NCI-H2107 (cell line): Measurements from ENCODE around the gene DNAH10.
A peak's percentile ranks its signal among the peaks of the same experiment; 100 is the strongest.

Source experiments
- DNase-seq: peaks from one replicate; lab custom pipeline; 2025; lab: John Stamatoyannopoulos, UW

The DNAH10 gene

GRCh38 chr12:123971770-123972456 is 209.8 kb downstream of the DNAH10 start:
- DNase-seq, result no peak

- DNase-seq, result peak; percentile 97
Measured at GRCh38 chr12:123972457-123973401, 210.6 kb downstream of the DNAH10 start, which contains the start of the genes CCDC92 and ZNF664. Gene CCDC92, minus strand, starts transcription at chr12:123972831. Its CDS starts 28,526 bp downstream, at chr12:123944305. Gene ZNF664, plus strand, starts transcription at chr12:123973215. Its CDS starts 38,930 bp downstream, at chr12:124012145.

DNA sequence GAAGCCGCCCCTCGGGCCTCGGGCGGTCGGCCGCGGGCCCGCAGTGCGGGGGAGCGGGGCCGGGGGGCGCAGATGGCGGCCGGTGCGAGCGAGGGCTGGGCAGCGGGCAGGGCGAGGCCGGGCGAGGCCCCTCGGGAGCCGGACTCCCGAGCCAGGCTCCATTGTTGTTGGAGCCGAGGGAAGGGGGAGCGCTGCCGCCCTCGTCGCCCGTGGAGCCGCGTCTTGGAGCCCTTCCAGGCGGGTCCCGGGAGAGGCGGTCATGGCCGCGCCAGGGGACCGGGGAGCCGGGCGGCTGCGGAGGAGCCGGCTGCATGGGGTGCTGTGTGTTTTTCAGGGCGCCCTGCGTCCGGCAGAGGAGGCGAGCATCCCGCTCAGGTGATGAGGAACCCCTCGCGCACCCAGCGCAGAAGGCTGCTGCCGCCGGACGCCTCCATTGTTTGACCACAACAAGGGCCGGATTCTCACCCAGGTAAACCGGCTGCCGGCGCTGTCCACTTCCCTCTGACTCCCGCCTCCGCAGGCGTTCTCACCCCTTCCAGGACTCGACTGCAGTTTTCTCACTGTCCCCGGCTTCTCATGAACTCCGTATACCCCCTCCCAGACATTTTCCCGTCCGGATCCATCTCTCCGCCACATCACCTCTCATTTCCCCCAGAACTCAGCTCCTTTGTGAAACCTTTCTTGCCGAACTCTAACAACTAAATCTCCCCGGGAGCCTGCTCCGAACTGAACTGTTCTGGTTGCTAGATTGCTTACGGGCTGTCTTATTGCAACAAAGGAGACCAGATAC is 211.6 kb downstream of the DNAH10 start:
- no peak for DNase-seq

- no peak for DNase-seq
Measured at GRCh38 chr12:123976227-123976826, 214.2 kb downstream of the DNAH10 start.

- DNase-seq, result no peak
Measured at GRCh38 chr12:123979566-123979965, 217.5 kb downstream of the DNAH10 start.

DNA sequence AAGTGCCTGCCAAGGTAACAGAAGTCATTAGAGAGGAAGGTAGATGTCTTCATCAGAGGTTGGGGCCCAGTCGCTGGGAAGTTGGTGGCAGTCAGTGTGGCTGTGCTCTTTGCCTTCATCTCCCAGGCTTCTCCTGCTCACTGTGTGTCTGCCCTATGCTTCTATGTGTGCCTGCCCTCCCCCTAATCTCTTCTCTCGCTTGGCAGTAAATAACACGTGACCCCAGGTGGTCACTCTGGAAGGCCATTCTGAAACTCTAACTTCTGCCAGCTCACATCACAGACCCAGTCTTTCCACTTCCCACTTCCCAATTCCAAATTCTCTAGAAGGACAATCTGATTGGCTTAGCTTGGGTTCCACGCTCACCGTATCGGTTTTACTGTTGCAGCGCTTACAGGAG is 220.2 kb downstream of the DNAH10 start:
- no peak for DNase-seq

DNA sequence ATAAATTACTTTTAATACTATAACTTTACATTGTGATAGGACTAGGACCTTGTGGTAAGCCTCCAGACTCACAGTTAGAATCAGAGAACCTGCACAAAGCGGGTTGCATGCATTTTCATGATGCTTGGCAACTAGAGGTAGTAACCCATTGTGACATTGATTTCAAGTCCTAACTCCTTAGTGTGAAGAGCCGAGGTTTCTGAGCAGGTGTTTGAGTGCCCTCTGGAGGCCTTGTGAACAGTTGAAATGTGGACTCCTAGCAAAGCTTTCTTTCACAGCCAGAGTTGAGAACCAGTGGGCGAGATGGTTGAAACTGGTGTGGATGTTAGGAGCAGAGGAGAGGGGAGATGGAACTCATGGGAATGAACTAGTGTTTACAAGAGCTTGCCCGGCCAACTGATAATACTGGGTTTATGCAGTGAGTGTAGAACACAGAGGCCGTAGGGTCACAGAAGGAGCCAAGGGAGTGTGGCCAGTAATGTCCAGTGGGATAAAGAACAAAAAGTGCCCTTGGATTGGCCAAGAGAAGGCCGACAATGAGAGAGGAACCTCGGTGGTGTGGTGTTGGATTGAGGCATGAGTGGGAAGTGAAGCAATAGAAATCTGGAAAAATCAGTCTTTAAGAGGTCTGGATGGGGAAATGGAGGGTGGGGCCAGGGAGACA is 221.9 kb downstream of the DNAH10 start:
- peak; percentile 62 for DNase-seq

- no peak for DNase-seq
Measured at GRCh38 chr12:123984903-123985302, 222.8 kb downstream of the DNAH10 start.
